Endothelial cell of umbilical vein (primary cell): ENCODE results near the gene CBFA2T3. TPM values are rescaled to one million over a fixed set of nuclear protein-coding genes. Genes with fewer than 3 reads are reported as not detected.

Source experiments
- BruUV-seq: library from RNA; stranded (reverse); fragments of 400-500 nt; replicated peaks from 2 replicates; lab custom pipeline; 2021; lab: Mats Ljungman, UMichigan
- CTCF ChIA-PET: fragments of 300-600, 350-600 bp; sonication (Branson Sonifier 250); formaldehyde crosslinking; loops from one replicate; lab custom pipeline; 2021; ENCODE audit warnings: antibody characterized with exemption, inconsistent platforms; lab: Charles Lee
- POLR2A ChIA-PET: fragments of 300-600, 350-600 bp; sonication (Branson Sonifier 250); formaldehyde crosslinking; loops from one replicate; lab custom pipeline; 2021; ENCODE audit warnings: antibody characterized with exemption, inconsistent platforms; lab: Charles Lee
- DNase-seq: peaks from one replicate; pipeline ENCODE4 v3.0.0-alpha.2; 2011; ENCODE audit warnings: low read depth, low spot score
- FAIRE-seq: peaks from 2 replicates; lab custom pipeline; 2011; peaks lifted over from hg19 to GRCh38; lab: Jason Lieb, UNC
- H2AFZ ChIP-seq: 2 replicates; pipeline ENCODE4 v1.6.0; 2012; ENCODE audit warnings: low read depth, low read length, control low read depth, inconsistent platforms
- H3K27ac ChIP-seq: 2 replicates; pipeline ENCODE4 v1.5.1; 2011; ENCODE audit warnings: low read depth, mild to moderate bottlenecking, control low read depth, low read length, moderate library complexity; ENCODE audit not compliant: insufficient read depth
- H3K27me3 ChIP-seq, 2 experiments: 2 replicates each; pipeline versions ENCODE4 v1.6.0 to v1.6.1; 2011; ENCODE audit warnings: low read length in 2 of 2, mixed read lengths in 1 of 2; ENCODE audit not compliant: control insufficient read depth in 2 of 2, insufficient read depth in 2 of 2
- H3K36me3 ChIP-seq, 2 experiments: 2 replicates in 1 of 2; 3 replicates in 1 of 2; pipeline ENCODE4 v1.5.1; 2011; ENCODE audit warnings: low read length in 2 of 2, mild to moderate bottlenecking in 1 of 2, moderate library complexity in 1 of 2; ENCODE audit not compliant: control insufficient read depth in 2 of 2, insufficient read depth in 2 of 2; ENCODE audit errors: extremely low read depth in 1 of 2
- H3K4me1 ChIP-seq: 3 replicates; pipeline ENCODE4 v1.5.1; 2011; ENCODE audit warnings: mild to moderate bottlenecking, low read length; ENCODE audit not compliant: control insufficient read depth, insufficient read depth; ENCODE audit errors: extremely low read depth
- H3K4me2 ChIP-seq: 2 replicates; pipeline ENCODE4 v1.6.1; 2011; ENCODE audit warnings: low read length, control low read depth, mixed read lengths; ENCODE audit not compliant: insufficient read depth
- H3K4me3 ChIP-seq, 3 experiments: fragments of 200-600 bp in 1 of 3; sonication (generic), shearing (Covaris generic) in 1 of 3; replicated peaks in 1 of 3; 2 replicates each; pipeline ENCODE4 v1.5.1; 2011 to 2016; ENCODE audit warnings: control low read depth in 3 of 3, low read length in 3 of 3, mild to moderate bottlenecking in 2 of 3, inconsistent platforms in 1 of 3, low read depth in 1 of 3, moderate library complexity in 1 of 3; ENCODE audit not compliant: insufficient read depth in 1 of 3
- H3K79me2 ChIP-seq: 2 replicates; pipeline ENCODE4 v1.6.0; 2012; ENCODE audit warnings: low read length, inconsistent platforms; ENCODE audit not compliant: control insufficient read depth, insufficient read depth
- H3K9ac ChIP-seq: replicated peaks from 2 replicates; pipeline ENCODE3; 2011; ENCODE audit warnings: low read length, control low read depth; ENCODE audit not compliant: insufficient read depth; ENCODE audit errors: extremely low read depth
- H3K9me1 ChIP-seq: replicated peaks from 3 replicates; pipeline ENCODE4 v1.6.0; 2011; ENCODE audit warnings: mild to moderate bottlenecking, low read length; ENCODE audit not compliant: control insufficient read depth, insufficient read depth; ENCODE audit errors: extremely low read depth
- H3K9me3 ChIP-seq: replicated peaks from 2 replicates; pipeline ENCODE4 v1.5.1; 2012; ENCODE audit warnings: low read length, inconsistent platforms; ENCODE audit not compliant: control insufficient read depth, insufficient read depth
- H4K20me1 ChIP-seq: replicated peaks from 2 replicates; pipeline ENCODE3; 2011; ENCODE audit warnings: mild to moderate bottlenecking, low read length; ENCODE audit not compliant: control insufficient read depth, insufficient read depth; ENCODE audit errors: extremely low read depth
- CTCF ChIP-seq, 2 donors: IDR thresholded peaks; 1 replicate in 1 of 2; 2 replicates in 1 of 2; pipeline ENCODE4 v1.5.1; 2011; ENCODE audit warnings: low read length in 2 of 2, mild to moderate bottlenecking in 2 of 2, moderate library complexity in 2 of 2, control low read depth in 1 of 2, inconsistent platforms in 1 of 2, low read depth in 1 of 2; ENCODE audit not compliant: insufficient read depth in 1 of 2; ENCODE audit errors: extremely low read depth in 1 of 2
- EZH2 ChIP-seq: IDR thresholded peaks from 2 replicates; pipeline ENCODE4 v1.6.1; 2012; ENCODE audit warnings: borderline replicate concordance, low read depth, mild to moderate bottlenecking, moderate library complexity, low read length, inconsistent platforms; ENCODE audit not compliant: severe bottlenecking
- FOS ChIP-seq: IDR thresholded peaks from 2 replicates; pipeline ENCODE4 v1.6.1; 2011; ENCODE audit warnings: mild to moderate bottlenecking, low read length, moderate library complexity, borderline replicate concordance; ENCODE audit not compliant: insufficient read depth
- GATA2 ChIP-seq: IDR thresholded peaks from 2 replicates; pipeline ENCODE4 v1.7.0; 2011; ENCODE audit warnings: low read depth, mild to moderate bottlenecking, moderate library complexity, mixed read lengths, low read length; ENCODE audit not compliant: insufficient read length, insufficient read depth
- JUN ChIP-seq: IDR thresholded peaks from 2 replicates; pipeline ENCODE4 v1.6.1; 2011; ENCODE audit warnings: borderline replicate concordance, low read depth; ENCODE audit not compliant: insufficient read length, insufficient read depth
- MAX ChIP-seq: IDR thresholded peaks from 2 replicates; pipeline ENCODE4 v1.6.1; 2011; ENCODE audit not compliant: insufficient read depth, insufficient read length
- MYC ChIP-seq: IDR thresholded peaks from one replicate; pipeline ENCODE4 v1.6.1; 2011; ENCODE audit warnings: mild to moderate bottlenecking, low read depth, low read length
- POLR2A ChIP-seq: IDR thresholded peaks from 2 replicates; pipeline ENCODE4 v1.6.1; 2012; ENCODE audit warnings: low read depth, mild to moderate bottlenecking, control low read depth, low read length
- POLR2AphosphoS5 ChIP-seq: IDR thresholded peaks from 2 replicates; pipeline ENCODE4 v1.6.1; 2012; ENCODE audit warnings: low read depth, mild to moderate bottlenecking, control low read depth, low read length, moderate library complexity; ENCODE audit not compliant: insufficient read depth
- dilution Hi-C: fragments of 300-500 bp; cut with MboI; formaldehyde crosslinking; loops from one replicate; pipeline ENCODE4 v1.15.0; 2019; ENCODE audit warnings: low sequenced_read_pairs; ENCODE audit not compliant: extremely low pct_ligation_motif_present
- intact Hi-C: fragments of 100-400 bp; cut with micrococcal nuclease; formaldehyde crosslinking; loops from one replicate; pipeline ENCODE4 v1.10.0; 2022
- polyA plus RNA-seq, 4 experiments: library from polyadenylated mRNA; depleted of rRNA in 3 of 4; stranded (reverse) in 3 of 4; unstranded in 1 of 4; fragments of >200 nt; gene quantifications; 2 replicates each; pipeline versions ENCODE4 v1.2.1 to v1.2.3, GENCODE V29; 2011 to 2012; ENCODE audit warnings: missing spikeins in 1 of 4
- total RNA-seq: library from RNA; stranded (reverse); gene quantifications from 2 replicates; pipeline ENCODE4 v1.2.3, GENCODE V29; 2021

CBFA2T3 gene
- total and polyA plus RNA-seq, 2 donors (not counting 3 experiments of a cell fraction or from before 2014, with no cell fraction given), result not detected

DNA sequence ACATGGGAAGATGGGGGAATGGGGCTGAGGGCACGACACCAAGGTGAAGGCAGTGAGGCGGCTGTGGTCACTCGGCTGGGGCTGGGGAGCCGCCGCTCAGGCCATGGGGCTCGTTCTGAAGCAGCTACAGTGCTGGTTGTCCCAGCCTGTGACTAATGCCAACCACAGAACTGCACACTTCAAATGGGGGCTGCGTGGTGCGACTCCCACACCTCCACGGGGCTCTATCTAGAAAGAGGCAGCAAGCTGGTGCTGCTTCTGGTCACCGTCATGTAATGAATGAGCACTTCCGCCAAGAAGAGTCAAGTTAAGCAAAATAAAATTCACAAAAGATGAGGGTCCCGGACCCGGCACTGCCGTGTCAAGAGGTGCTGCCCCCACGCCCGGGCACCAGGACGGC, 140.2 kb downstream of the CBFA2T3 start:
- POLR2A ChIA-PET, result no interaction called here
- Histone ChIP-seq H3K9me3 (no peaks in the 10 kb centered on the region), H4K20me1 (no peaks in the 10 kb centered on the region), H3K4me3 (no peak overlapping the region), H3K9me1 (no peaks in the 10 kb centered on the region), H2AFZ (no peak overlapping the region), H3K27ac (no peak overlapping the region), H3K4me2 (no peak overlapping the region), H3K36me3 (peaks cover 0 to 13% of the 10 kb centered on the region in 2 experiments), H3K79me2 (no peaks in the 10 kb centered on the region), H3K9ac (no peak overlapping the region), H3K27me3 (no peaks in the 10 kb centered on the region), H3K4me1 (no peaks in the 10 kb centered on the region)
- dilution Hi-C loops (no loop called here), intact Hi-C loops (no loop called here)
- no TSS peak for BruUV-seq
- FAIRE-seq (no peak), DNase-seq (no peak)
- CTCF ChIA-PET, result no interaction called here
- TF ChIP-seq MAX (no peak), POLR2A (no peak), EZH2 (no peak), POLR2AphosphoS5 (no peak), FOS (no peak), JUN (no peak), GATA2 (no peak), CTCF (IDR thresholded peaks at IDR 0.05; ENCODE audit: extremely low read depth in 1 of 2, insufficient read depth in 1 of 2, low read depth in 1 of 2, low read length in 2 of 2) (no peak), MYC (no peak)
